GM19468 (cell line): ENCODE results near the gene CDCP1.
A peak's percentile ranks its signal among the peaks of the same experiment; 100 is the strongest.
"Not testable (repeated sequence)": the region's sequence is repeated elsewhere in the genome, so short reads cannot be mapped to it uniquely, and the experiment has no call there.

Source experiments
- ATAC-seq: cut with Tn5 transposase; IDR thresholded peaks from one replicate; pipeline ENCODE4 v1.9.1; 2021; ENCODE audit warnings: mild to moderate bottlenecking, moderate library complexity, moderate number of reproducible peaks; ENCODE audit not compliant: unreplicated experiment; ENCODE audit errors: extremely low read depth

CDCP1 gene

DNA sequence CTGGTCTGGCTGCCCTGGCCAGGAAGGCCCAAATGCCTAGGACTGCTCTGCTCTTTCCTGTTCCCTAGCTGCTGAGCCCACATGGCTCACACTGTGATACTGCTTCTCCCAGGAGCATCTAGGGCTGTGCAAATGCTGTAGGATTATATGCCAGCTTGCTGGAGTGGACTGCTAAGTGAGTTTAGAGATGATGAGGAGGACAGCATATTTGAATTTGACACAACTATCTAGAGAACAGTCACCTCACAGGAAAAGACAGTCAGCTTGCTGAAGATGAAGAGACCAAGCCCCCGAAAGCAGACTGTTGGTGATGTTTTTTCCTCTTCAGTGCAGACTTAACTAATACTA lies 80.8 kb downstream of the CDCP1 start:
- no peak for ATAC-seq

DNA sequence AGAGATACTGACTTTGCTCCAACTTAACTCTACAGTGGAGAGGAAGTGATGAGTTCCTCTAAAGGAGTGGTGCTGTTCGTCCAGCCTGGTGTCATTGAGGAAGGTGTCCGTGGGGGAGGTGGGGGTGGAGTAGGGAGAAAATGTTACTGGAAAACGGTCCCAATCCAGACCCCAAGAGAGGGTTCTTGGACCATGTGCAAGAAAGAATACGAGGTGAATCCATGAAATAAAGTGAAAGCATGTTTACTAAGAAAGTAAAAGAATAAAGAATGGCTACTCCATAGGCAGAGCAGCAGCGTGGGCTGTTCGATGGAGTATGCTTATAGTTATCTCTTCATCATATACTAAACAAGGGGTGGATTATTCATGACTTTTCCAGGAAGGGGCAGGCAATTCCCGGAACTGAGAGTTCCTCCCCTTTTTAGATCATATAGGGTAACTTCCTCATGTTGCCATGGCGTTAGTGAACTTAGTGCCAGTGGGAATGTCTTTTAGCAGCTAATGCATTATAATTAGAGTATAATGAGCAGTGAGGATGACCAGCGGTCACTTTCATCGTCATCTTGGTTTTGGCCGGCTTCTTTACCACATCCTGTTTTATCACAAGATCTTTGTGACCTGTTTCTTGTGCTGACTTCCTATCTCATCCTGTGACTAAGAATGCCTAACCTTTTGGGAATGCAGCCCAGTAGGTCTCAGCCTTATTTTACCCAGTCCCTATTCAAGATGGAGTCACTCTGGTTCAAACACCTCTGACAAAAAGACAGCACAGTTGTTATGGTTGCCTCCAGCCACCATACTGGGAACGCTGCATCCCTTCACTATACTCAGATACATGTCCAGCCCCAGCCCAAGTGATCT lies 81.4 kb downstream of the CDCP1 start:
- ATAC-seq, result no peak

GRCh38 chr3:45062697-45063070 lies 83.5 kb downstream of the CDCP1 start:
- ATAC-seq, result no peak

- no peak for ATAC-seq
Observed at GRCh38 chr3:45060165-45060892, 85.8 kb downstream of the CDCP1 start.

DNA sequence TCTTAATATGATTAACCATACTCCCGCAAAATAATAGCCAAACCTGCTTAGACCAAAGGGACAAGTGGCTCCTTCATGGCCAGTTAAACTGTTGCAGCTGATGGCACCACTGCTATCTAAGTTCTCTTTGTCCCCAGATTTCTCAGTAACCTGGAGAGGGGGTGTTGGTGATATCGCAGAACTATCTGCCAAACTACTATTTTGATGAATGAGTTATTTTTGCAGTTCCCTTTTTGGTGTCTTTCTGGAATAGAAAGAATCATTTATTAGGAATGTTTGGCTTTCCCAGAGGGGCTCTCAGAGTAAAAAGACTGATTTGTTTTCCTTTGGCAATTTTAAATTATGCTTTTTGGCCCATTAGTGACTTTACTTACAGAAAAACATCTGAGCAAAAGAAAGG lies 87.0 kb downstream of the CDCP1 start:
- no peak for ATAC-seq

DNA sequence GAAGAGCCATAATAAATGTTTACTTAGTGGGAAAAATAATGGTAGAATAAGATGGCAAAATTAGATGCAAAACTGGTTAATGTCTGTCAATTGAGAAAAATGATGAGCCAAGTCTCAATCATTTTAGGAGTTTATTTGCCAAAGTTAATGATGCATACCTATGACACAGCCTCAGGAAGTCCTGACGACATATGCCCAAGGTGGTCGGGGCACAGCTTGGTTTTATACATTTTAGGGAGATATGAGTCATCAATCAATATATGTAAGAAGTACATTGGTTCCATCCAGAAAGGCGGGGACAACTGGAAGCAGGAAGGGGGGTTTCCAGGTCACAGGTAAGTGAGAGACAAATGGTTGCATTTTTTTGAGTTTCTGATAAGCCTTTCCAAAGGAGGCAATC lies 88.6 kb downstream of the CDCP1 start:
- no peak for ATAC-seq

GRCh38 chr3:45056608-45057301 lies 89.4 kb downstream of the CDCP1 start:
- ATAC-seq, result no peak

GRCh38 chr3:45055411-45056143 lies 90.6 kb downstream of the CDCP1 start:
- no peak for ATAC-seq

DNA sequence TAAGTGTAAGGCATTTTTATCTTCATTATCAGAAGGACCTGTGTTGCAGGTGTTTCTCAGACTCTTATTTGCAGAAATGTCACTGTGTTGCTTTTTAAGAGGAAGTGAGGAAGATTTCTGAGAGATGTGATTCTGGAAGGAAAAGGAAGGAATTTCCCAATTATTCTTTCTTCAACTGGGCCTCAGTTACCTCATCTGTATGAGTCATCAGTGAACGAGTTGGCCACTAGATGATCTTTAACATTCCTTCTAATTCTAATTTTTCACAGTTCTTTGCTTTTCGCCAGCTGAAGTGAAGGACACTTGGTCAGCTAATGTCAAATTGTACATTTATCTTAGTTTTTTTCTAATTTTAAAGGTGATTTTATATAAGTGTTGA lies 91.2 kb downstream of the CDCP1 start:
- no peak for ATAC-seq

- no peak for ATAC-seq
Observed at GRCh38 chr3:45054196-45054857, 91.9 kb downstream of the CDCP1 start.

DNA sequence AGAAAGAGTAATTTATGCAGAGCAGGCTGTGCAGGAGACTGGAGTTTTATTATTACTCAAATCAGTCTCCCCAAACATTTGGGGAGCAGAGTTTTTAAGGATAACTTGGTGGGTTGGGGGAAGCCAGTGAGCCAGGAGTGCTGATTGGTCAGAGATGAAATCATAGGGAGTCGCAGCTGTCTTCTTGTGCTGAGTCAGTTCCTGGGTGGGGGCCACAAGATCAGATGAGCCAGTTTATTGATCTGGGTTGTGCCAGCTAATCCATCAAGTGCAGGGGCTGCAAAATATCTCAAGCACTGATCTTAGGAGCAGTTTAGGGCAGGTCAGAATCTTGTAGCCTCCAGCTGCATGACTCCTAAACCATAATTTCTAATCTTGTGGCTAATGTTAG lies 92.4 kb downstream of the CDCP1 start:
- not testable (repeated sequence) for ATAC-seq

DNA sequence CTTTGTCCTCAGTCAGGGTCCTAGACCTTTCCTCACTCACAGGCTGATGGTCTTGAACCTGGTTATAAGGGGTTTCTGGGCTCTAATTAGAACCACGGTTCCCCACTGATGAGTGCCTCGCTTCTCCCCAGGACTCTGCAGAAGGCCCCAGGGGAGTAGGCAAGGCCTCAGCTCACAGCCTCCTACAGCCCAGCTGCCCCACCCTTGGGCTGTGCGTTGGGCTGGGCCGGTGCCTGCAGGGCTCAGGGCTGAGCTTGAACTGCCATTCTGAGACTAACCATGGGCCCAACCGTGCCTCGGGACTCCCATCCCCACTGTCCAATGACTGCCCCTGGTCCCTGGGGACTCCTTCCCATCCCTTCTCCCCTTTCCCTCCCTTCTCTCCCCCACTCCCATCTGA lies 94.5 kb downstream of the CDCP1 start:
- no peak for ATAC-seq

DNA sequence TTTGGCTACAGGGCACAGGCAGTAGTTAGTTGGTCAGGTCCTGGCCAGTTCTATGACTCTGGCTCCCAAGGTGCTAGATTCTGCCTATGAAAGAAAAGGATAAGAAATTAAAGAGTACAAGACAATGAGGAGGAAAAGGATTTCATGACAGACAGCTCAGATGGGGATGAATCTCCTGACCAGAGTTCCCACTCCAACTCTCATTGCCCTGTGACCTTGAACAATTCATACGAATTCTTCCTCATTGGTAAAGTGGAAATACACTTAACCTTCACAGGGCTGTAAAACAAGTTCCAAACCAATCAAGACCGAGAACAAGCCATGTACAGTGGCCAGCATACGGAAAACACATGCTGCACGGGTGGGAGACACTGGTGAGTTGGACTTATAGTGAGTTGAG lies 96.4 kb downstream of the CDCP1 start:
- no peak for ATAC-seq

GRCh38 chr3:45048244-45048643 lies 97.9 kb downstream of the CDCP1 start:
- no peak for ATAC-seq

- ATAC-seq, result no peak
Observed at GRCh38 chr3:45043728-45044299, 102.4 kb downstream of the CDCP1 start.

GRCh38 chr3:45042162-45042561 lies 104.0 kb downstream of the CDCP1 start:
- ATAC-seq, result no peak

- no peak for ATAC-seq
Observed at GRCh38 chr3:45041666-45042065, 104.5 kb downstream of the CDCP1 start.

GRCh38 chr3:45037720-45038455 lies 108.3 kb downstream of the CDCP1 start:
- ATAC-seq, result peak; percentile 35
